HFFc6 (cell line): ENCODE data around the gene FGF2. TPM values are rescaled to one million over a fixed set of nuclear protein-coding genes. Genes with fewer than 3 reads are reported as not detected.
"Not testable (repeated sequence)": the region's sequence is repeated elsewhere in the genome, so short reads cannot be mapped to it uniquely, and the experiment has no call there.

Experiments used
- DNase-seq: peaks from one replicate; pipeline ENCODE4 v3.0.0-alpha.2; 2018
- H3K27ac Mint-ChIP-seq: 2 replicates; pipeline ENCODE4 v1.8.0; 2020; ENCODE audit warnings: mild to moderate bottlenecking, mixed read lengths
- H3K27me3 Mint-ChIP-seq: 2 replicates; pipeline ENCODE4 v1.8.0; 2021; ENCODE audit warnings: mild to moderate bottlenecking, moderate library complexity, mixed read lengths; ENCODE audit not compliant: insufficient read depth
- H3K36me3 Mint-ChIP-seq: 2 replicates; pipeline ENCODE4 v1.8.0; 2021; ENCODE audit warnings: low read depth, mixed read lengths
- H3K4me1 Mint-ChIP-seq: 2 replicates; pipeline ENCODE4 v1.8.0; 2020; ENCODE audit warnings: low read depth, mixed read lengths
- H3K4me3 Mint-ChIP-seq: 2 replicates; pipeline ENCODE4 v1.8.0; 2020; ENCODE audit warnings: mild to moderate bottlenecking, moderate library complexity, mixed read lengths
- H3K9me3 Mint-ChIP-seq: 2 replicates; pipeline ENCODE4 v1.8.0; 2020; ENCODE audit warnings: mild to moderate bottlenecking, mixed read lengths
- CTCF ChIP-seq: fragments of 200-600 bp; sonication (generic); IDR thresholded peaks from 2 replicates; pipeline ENCODE4 v1.5.0; 2021; ENCODE audit warnings: antibody characterized with exemption, mild to moderate bottlenecking
- total RNA-seq, 6 experiments: library from RNA; stranded (reverse); fragmentation: NEBNext Ultra II Directional; extraction: Animal tissue kit (Norgen Biotek cat#: 25700); gene quantifications; 2 replicates in 1 of 6; 3 replicates in 5 of 6; pipeline ENCODE4 v1.2.3, GENCODE V29; 2021

FGF2 gene
- total RNA-seq, 6 experiments from 2014 or later: 370 to 442 (median 389) TPM

- peaks cover 82% of the 10 kb centered on the region for H3K36me3 Mint-ChIP-seq
- H3K4me1 Mint-ChIP-seq: peaks cover 92% of the 10 kb centered on the region
- H3K4me3 Mint-ChIP-seq: no peak overlapping the region; the same call in 1 of the 2 replicates
- no peak for TF ChIP-seq CTCF
- peaks cover 22% of the 10 kb centered on the region for H3K27me3 Mint-ChIP-seq
- H3K27ac Mint-ChIP-seq: peak overlapping the region; percentile 29; the same call in 1 of the 2 replicates
- DNase-seq: no peak
- peaks cover 12% of the 10 kb centered on the region for H3K9me3 Mint-ChIP-seq
Measured at GRCh38 chr4:122865425-122865824, 38.8 kb downstream of the FGF2 start.

- peaks cover 88% of the 10 kb centered on the region for H3K36me3 Mint-ChIP-seq
- not testable (repeated sequence) for DNase-seq, H3K4me3 Mint-ChIP-seq
- H3K27ac Mint-ChIP-seq: peak overlapping the region; percentile 57
- H3K27me3 Mint-ChIP-seq: peaks cover 37% of the 10 kb centered on the region
- H3K4me1 Mint-ChIP-seq: peaks cover 92% of the 10 kb centered on the region
- peaks cover 19% of the 10 kb centered on the region for H3K9me3 Mint-ChIP-seq
Measured at GRCh38 chr4:122868235-122868634, 41.6 kb downstream of the FGF2 start.

- Mint-ChIP-seq H3K27ac (peak overlapping the region; percentile 64), H3K4me3 (peak overlapping the region; percentile 75), H3K9me3 (peaks cover 25% of the 10 kb centered on the region), H3K36me3 (peaks cover 76% of the 10 kb centered on the region), H3K27me3 (peaks cover 54% of the 10 kb centered on the region), H3K4me1 (peaks cover 96% of the 10 kb centered on the region)
- no peak for DNase-seq
- TF ChIP-seq CTCF: no peak
Measured at GRCh38 chr4:122873146-122873545, 46.5 kb downstream of the FGF2 start.

- Mint-ChIP-seq H3K4me1 (peaks cover 96% of the 10 kb centered on the region), H3K27me3 (peaks cover 57% of the 10 kb centered on the region), H3K27ac (peak overlapping the region; percentile 64), H3K36me3 (peaks cover 76% of the 10 kb centered on the region), H3K9me3 (peaks cover 18% of the 10 kb centered on the region), H3K4me3 (peak overlapping the region; percentile 75)
- DNase-seq: peak; percentile 67
- no peak for TF ChIP-seq CTCF
Measured at GRCh38 chr4:122873821-122874593, 47.4 kb downstream of the FGF2 start.

GRCh38 chr4:122875949-122876348 lies 49.3 kb downstream of the FGF2 start:
- H3K27me3 Mint-ChIP-seq: peaks cover 57% of the 10 kb centered on the region
- peak overlapping the region; percentile 70 for H3K4me3 Mint-ChIP-seq
- no peak for DNase-seq
- H3K9me3 Mint-ChIP-seq: peaks cover 11% of the 10 kb centered on the region
- peaks cover 76% of the 10 kb centered on the region for H3K36me3 Mint-ChIP-seq
- no peak for TF ChIP-seq CTCF
- peak overlapping the region; percentile 76 for H3K27ac Mint-ChIP-seq
- peaks cover 94% of the 10 kb centered on the region for H3K4me1 Mint-ChIP-seq

GRCh38 chr4:122876456-122876855 lies 49.8 kb downstream of the FGF2 start:
- Mint-ChIP-seq H3K27ac (peak overlapping the region; percentile 76), H3K27me3 (peaks cover 57% of the 10 kb centered on the region), H3K4me3 (peak overlapping the region; percentile 70), H3K36me3 (peaks cover 76% of the 10 kb centered on the region), H3K4me1 (peaks cover 94% of the 10 kb centered on the region), H3K9me3 (peaks cover 12% of the 10 kb centered on the region)
- DNase-seq: peak; percentile 19
- TF ChIP-seq CTCF: no peak
